ENCODE results near the gene ADARB2. TPM values are rescaled to one million over a fixed set of nuclear protein-coding genes. Genes with fewer than 3 reads are reported as not detected.

ADARB2 gene
- total RNA-seq, 1 donor from 2014 or later: 0.08 TPM

DNA sequence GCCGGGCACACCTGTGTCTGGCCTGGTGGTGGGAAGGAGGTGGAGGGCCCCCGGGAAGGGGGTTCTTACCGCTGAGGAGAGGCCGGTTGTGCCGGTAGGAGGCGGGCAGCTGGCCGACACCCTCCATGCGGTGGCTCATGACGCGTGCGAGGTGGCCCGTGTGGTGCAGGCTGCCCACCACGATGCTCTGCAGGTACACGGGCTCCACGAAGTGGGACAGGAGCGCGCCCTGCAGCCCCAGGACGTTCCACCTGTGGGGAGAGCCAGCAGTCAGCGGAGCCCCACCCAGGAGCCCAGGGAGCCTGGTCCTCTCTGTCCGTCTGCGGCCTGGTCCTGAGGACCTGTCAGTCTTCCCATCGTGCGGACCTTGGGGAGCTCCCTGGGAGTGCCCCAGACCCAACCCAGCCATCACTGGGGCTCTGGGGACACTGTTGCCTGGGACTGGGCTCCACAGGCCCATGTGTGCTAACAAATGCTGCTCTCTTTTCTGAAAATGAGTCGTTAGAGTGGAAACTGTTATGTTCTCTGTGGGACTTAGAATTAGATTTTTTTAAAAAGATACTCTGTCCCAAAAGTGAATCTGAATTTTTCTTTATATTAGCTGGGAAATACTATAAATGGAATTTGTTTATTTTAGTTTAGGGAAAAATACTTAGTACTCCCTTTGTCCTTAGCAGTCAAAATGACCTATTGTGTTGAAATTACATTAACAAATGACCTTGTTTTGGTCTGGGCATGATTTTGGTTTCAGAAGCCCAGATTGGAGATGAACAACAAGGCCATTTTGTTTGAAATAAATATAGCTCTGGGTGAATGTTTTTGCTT, 537.2 kb downstream of the ADARB2 start:
- TF ChIP-seq, protein P1, sequence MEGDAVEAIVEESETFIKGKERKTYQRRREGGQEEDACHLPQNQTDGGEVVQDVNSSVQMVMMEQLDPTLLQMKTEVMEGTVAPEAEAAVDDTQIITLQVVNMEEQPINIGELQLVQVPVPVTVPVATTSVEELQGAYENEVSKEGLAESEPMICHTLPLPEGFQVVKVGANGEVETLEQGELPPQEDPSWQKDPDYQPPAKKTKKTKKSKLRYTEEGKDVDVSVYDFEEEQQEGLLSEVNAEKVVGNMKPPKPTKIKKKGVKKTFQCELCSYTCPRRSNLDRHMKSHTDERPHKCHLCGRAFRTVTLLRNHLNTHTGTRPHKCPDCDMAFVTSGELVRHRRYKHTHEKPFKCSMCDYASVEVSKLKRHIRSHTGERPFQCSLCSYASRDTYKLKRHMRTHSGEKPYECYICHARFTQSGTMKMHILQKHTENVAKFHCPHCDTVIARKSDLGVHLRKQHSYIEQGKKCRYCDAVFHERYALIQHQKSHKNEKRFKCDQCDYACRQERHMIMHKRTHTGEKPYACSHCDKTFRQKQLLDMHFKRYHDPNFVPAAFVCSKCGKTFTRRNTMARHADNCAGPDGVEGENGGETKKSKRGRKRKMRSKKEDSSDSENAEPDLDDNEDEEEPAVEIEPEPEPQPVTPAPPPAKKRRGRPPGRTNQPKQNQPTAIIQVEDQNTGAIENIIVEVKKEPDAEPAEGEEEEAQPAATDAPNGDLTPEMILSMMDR (IDR thresholded peaks at IDR 0.05; ENCODE audit: insufficient read depth, low read length, poor library complexity, severe bottlenecking): no peak
- Histone ChIP-seq H3K36me3 (ENCODE audit: control insufficient read depth, insufficient read depth, low read length) (no peaks in the 10 kb centered on the region), H3K27me3 (ENCODE audit: control insufficient read depth, insufficient read depth, low read length) (peaks cover 2% of the 10 kb centered on the region), H3K4me3 (ENCODE audit: low read depth, low read length) (no peak overlapping the region)
- no peak for DNase-seq (ENCODE audit: low read depth)

DNA sequence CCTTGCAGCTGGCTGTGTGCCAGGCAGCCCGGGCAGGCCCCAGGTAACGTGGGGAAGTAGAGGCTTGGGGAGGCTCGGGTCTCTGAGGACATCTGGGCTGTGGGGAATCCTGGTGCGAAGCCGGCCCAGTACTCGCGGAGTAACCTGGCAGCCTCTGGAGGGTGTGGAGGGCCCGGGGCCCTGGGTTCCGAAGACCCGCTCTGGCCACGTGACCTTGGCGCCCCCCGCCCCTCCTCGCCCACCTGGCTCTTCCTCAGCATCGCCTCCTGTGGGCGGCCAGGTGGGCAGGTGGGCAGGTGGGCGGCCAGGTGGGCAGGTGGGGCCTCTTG, 538.0 kb downstream of the ADARB2 start:
- DNase-seq (ENCODE audit: low read depth): no peak
- no peak overlapping the region for H3K4me3 ChIP-seq (ENCODE audit: low read depth, low read length)
- peaks cover 2% of the 10 kb centered on the region for H3K27me3 ChIP-seq (ENCODE audit: control insufficient read depth, insufficient read depth, low read length)
- TF ChIP-seq, protein P1 (IDR thresholded peaks at IDR 0.05; ENCODE audit: insufficient read depth, low read length, poor library complexity, severe bottlenecking): no peak
- H3K36me3 ChIP-seq (ENCODE audit: control insufficient read depth, insufficient read depth, low read length): no peaks in the 10 kb centered on the region

DNA sequence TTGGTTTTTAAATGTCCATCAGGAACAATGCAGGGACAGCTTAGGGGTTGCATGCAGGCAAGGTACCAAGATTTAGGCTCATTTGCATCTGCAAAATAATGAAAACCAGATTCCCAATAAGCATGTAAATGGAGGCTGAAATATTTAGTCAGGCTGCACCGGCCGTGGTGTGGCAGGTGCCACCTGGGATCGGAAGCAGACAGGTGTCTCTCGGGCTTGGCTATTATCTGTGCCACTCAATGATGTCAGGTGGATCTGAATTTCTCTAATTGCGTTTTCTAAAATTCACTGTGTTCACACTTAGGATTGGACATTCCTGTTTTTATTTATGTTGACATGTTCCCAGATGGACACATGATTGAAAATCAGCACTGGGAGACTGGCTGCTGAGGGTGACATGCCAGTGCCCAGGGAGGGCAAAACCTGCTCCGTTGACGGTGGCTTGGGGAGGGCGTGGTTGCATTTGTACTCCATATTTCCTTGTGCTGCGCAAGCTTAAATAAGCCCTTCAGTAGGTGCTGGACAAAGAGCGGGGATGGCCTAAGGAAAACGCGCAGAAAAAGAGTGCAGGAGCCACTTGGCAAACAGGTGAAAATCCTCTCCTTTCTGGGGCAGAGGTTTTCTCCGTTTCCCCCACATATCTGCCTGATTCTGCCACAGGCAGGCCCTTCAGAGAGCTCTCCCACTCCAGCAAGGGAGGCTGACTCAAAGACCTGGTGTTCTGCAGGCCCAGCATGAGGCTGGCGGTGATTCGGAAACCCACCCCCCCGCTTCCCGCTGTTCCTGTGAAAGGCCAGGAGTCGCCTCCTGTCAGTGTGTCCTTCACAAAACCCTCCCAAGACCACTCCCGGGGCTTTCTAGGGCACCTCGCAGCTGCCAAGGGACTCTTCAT, 538.6 kb downstream of the ADARB2 start:
- Histone ChIP-seq H3K36me3 (ENCODE audit: control insufficient read depth, insufficient read depth, low read length) (no peaks in the 10 kb centered on the region), H3K4me3 (ENCODE audit: low read depth, low read length) (no peak overlapping the region), H3K27me3 (ENCODE audit: control insufficient read depth, insufficient read depth, low read length) (peaks cover 2% of the 10 kb centered on the region)
- TF ChIP-seq, protein P1 (IDR thresholded peaks at IDR 0.05; ENCODE audit: insufficient read depth, low read length, poor library complexity, severe bottlenecking): no peak
- DNase-seq (ENCODE audit: low read depth): no peak

DNA sequence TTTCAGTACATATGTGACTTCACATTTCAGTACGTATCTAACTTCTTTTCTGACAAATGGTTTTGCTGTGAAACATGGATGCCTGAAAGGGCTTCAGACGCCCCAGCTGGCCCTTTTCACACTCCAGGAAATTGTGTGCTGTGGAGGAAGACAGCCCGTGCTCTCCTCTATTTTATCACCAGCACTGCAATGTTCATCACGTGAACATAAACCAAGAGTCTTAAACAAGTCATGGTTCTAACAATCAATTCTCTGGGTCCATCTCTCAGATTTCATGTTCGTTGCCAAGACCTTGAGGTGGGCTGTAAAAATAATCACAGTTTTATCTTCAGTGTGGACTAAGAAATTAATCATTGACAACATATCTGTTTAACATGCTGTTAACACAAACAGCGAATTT, 539.9 kb downstream of the ADARB2 start:
- DNase-seq (ENCODE audit: low read depth): no peak
- TF ChIP-seq, protein P1 (IDR thresholded peaks at IDR 0.05; ENCODE audit: insufficient read depth, low read length, poor library complexity, severe bottlenecking): no peak
- H3K27me3 ChIP-seq (ENCODE audit: control insufficient read depth, insufficient read depth, low read length): peaks cover 2% of the 10 kb centered on the region

DNA sequence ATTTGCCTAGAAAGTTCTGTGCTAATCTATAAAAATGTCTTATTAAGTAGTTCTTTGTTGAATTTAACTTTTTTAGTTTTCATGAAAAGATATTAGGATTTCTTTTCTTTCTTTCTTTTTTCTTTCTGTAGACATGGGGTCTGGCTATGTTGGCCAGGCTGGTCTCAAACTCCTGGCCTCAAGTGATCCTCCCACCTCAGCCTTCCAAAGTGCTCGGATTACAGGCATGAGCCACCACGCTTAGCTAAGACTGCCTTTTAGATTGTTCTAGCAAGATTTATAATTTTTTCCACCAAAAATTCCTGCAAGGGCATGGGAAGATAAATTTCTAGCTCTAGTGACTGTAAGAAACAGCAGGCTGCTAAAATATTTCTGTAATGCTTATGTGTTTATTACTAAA, 540.7 kb downstream of the ADARB2 start:
- TF ChIP-seq, protein P1 (IDR thresholded peaks at IDR 0.05; ENCODE audit: insufficient read depth, low read length, poor library complexity, severe bottlenecking): no peak
- Histone ChIP-seq H3K4me3 (ENCODE audit: low read depth, low read length) (no peak overlapping the region), H3K36me3 (ENCODE audit: control insufficient read depth, insufficient read depth, low read length) (no peaks in the 10 kb centered on the region), H3K27me3 (ENCODE audit: control insufficient read depth, insufficient read depth, low read length) (peaks cover 2% of the 10 kb centered on the region)
- DNase-seq (ENCODE audit: low read depth): no peak

More for the DNA sequence above, 539.9 kb downstream of the ADARB2 start:
- Histone ChIP-seq H3K36me3 (ENCODE audit: control insufficient read depth, insufficient read depth, low read length) (no peaks in the 10 kb centered on the region), H3K4me3 (ENCODE audit: low read depth, low read length) (no peak overlapping the region)

Data from kidney epithelial cell (primary cell).